HEK293T (cell line): ENCODE results near the gene JAZF1.

Experiments used
- ARNT ChIP-seq: fragments of 450-650 bp; IDR thresholded peaks from 2 replicates; pipeline ENCODE4 v1.6.1; 2017; ENCODE audit warnings: mild to moderate bottlenecking
- BHLHE40 ChIP-seq: fragments of 450-650 bp; IDR thresholded peaks from 2 replicates; pipeline ENCODE4 v1.6.1; 2016; ENCODE audit warnings: mild to moderate bottlenecking, moderate library complexity, borderline replicate concordance
- CTBP1 ChIP-seq: fragments of 450-650 bp; IDR thresholded peaks from 2 replicates; pipeline ENCODE4 v1.6.1; 2016; ENCODE audit warnings: borderline replicate concordance
- ELF4 ChIP-seq: fragments of 450-650 bp; IDR thresholded peaks from 2 replicates; pipeline ENCODE4 v1.6.1; 2017; ENCODE audit warnings: antibody characterized with exemption
- FOXA1 ChIP-seq: fragments of 450-650 bp; IDR thresholded peaks from 2 replicates; pipeline ENCODE4 v1.6.1; 2016; ENCODE audit warnings: mild to moderate bottlenecking
- FOXK2 ChIP-seq: fragments of 450-650 bp; IDR thresholded peaks from 2 replicates; pipeline ENCODE4 v1.6.1; 2016; ENCODE audit warnings: mild to moderate bottlenecking
- FOXM1 ChIP-seq: fragments of 450-650 bp; IDR thresholded peaks from 2 replicates; pipeline ENCODE4 v1.6.1; 2017; ENCODE audit warnings: mild to moderate bottlenecking, borderline replicate concordance
- HDGF ChIP-seq: fragments of 450-650 bp; IDR thresholded peaks from 2 replicates; pipeline ENCODE4 v1.6.1; 2017; ENCODE audit warnings: antibody characterized with exemption, borderline replicate concordance
- LEF1 ChIP-seq: fragments of 450-650 bp; IDR thresholded peaks from 2 replicates; pipeline ENCODE4 v1.6.1; 2017; ENCODE audit warnings: mild to moderate bottlenecking, borderline replicate concordance
- NFRKB ChIP-seq: fragments of 450-650 bp; IDR thresholded peaks from 2 replicates; pipeline ENCODE4 v1.6.1; 2016; ENCODE audit warnings: mild to moderate bottlenecking, moderate library complexity
- PKNOX1 ChIP-seq: fragments of 450-650 bp; IDR thresholded peaks from 2 replicates; pipeline ENCODE4 v1.6.1; 2016
- SP1 ChIP-seq: fragments of 450-650 bp; IDR thresholded peaks from 2 replicates; pipeline ENCODE4 v1.6.1; 2017
- SUZ12 ChIP-seq: fragments of 450-650 bp; IDR thresholded peaks from 2 replicates; pipeline ENCODE4 v1.6.1; 2016; ENCODE audit warnings: mild to moderate bottlenecking
- TARDBP ChIP-seq: fragments of 450-650 bp; IDR thresholded peaks from 2 replicates; pipeline ENCODE4 v1.6.1; 2016

- TF ChIP-seq FOXM1 (no peak), SP1 (no peak), TARDBP (no peak), LEF1 (no peak), SUZ12 (no peak), PKNOX1 (no peak), CTBP1 (no peak), NFRKB (no peak), FOXA1 (no peak), ARNT (no peak), ELF4 (no peak), FOXK2 (no peak), BHLHE40 (no peak), HDGF (no peak)
These were observed 358.4 kb downstream of the JAZF1 start for GRCh38 chr7:27822245-27822644.
